Central memory CD4-positive, alpha-beta T cell (primary cell): ENCODE data around the gene ZNF442.
"Not testable (repeated sequence)": the region's sequence is repeated elsewhere in the genome, so short reads cannot be mapped to it uniquely, and the experiment has no call there.

Experiments
- DNase-seq: peaks from one replicate; pipeline ENCODE4 v3.0.0; 2022
- total RNA-seq, 3 experiments: gene quantifications; one replicate each; lab custom pipeline; 2026; lab: John Stamatoyannopoulos, UW

ZNF442 gene
- total RNA-seq: 1.5 to 4.7 (median 3.7) reads per million in 3 experiments

- DNase-seq: peak; percentile 76
Measured at GRCh38 chr19:12365236-12366162, at the start of gene ZNF442. Gene ZNF442 (minus strand): TSS chr19:12365683. CDS start chr19:12363631, 2,052 bp downstream.

DNA sequence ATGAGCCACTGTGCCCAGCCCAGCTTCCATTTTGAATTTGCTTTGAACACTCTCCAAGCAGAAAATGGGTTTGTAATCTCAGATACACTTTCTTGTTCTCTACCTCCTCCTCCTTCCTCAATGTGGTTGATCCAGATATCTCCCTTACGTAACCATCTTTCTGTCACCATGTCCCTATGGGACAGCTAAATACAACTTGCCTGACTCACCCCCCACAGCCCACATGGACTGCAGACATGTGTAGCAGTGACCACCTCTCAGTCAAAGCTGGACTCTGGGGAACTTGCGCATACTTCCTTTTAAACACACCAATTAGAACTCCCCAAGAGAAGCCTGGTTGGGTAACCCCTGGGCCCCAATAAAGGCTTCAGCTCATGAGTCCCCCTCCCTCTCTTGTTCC is 46.4 kb upstream of the ZNF442 start:
- no peak for DNase-seq

GRCh38 chr19:12400633-12401502 is 35.4 kb upstream of the ZNF442 start, which contains the start of gene ZNF799:
Gene ZNF799 (minus strand): TSS chr19:12401271. CDS start chr19:12401070, 201 bp downstream.
- peak; percentile 75 for DNase-seq

DNA sequence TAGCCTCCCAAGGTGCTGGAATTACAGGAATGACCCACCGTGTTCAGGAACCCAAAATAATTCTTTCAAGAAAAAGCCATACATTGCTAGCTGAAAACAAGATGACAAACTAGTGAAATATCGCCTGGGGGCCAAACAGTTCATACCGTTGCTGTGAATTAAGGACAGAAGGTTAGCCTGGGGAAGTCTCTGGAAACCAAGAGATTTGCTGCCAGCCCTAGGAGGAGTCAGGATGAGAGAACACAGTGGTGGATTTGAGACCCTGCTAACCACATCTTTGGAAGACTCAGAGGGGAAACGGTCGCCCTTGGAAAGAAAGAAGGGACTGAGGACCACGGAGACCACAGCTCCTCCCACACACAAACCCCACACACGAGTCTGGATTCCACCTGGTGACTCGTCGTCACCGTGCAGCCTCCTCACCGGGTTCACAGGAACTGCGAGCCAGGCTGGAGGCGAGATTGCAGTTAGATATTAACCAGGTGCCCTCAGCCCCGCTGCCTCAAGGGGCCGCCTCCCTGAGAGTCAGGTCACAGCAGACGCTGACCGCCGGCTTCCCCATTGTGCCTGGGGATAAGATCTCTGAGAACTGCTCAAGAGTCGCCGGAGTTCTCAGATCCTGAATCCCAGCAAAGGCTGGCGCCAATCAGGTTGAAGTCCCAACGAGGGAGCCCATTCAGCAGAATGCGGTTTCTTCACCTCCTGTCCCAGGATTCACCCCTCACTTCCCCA is 34.6 kb upstream of the ZNF442 start:
- DNase-seq: peak; percentile 9

DNA sequence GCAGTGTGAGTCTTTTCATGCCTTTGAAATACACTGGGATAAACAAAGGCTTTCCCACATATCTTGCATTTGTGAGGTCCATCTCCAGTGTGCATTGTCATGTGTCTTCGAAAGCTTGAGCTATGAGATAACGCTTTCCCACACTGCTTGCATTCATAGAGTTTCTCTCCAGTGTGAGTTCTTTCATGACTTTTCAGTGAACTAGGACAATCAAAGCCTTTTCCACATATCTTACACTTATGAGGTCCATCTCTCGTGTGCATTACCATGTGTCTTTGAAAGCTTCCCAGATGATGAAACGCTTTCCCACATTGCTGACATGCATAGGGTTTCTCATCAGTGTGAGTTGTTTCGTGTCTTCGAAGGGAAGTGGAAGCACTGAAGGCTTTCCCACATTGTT is 25.7 kb upstream of the ZNF442 start:
- DNase-seq: not testable (repeated sequence)

GRCh38 chr19:12386365-12386764 is 20.9 kb upstream of the ZNF442 start:
- not testable (repeated sequence) for DNase-seq

DNA sequence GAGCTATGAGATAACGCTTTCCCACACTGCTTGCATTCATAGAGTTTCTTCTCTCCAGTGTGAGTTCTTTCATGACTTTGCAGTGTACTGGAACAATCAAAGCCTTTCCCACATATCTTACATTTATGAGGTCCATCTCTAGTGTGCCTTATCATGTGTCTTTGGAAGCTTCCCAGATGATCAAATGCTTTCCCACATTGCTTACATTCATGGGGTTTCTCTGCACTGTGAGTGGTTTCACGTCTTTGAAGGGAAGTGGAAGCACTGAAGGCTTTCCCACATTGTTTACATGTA is 14.9 kb upstream of the ZNF442 start:
- no peak for DNase-seq

- DNase-seq: no peak
Measured at GRCh38 chr19:12379732-12380443, 14.4 kb upstream of the ZNF442 start.

GRCh38 chr19:12374026-12374425 is 8.5 kb upstream of the ZNF442 start:
- no peak for DNase-seq

GRCh38 chr19:12364391-12365235 is 870 bp downstream of the ZNF442 start:
- no peak for DNase-seq

GRCh38 chr19:12362236-12362635 is 3.2 kb downstream of the ZNF442 start:
- not testable (repeated sequence) for DNase-seq

DNA sequence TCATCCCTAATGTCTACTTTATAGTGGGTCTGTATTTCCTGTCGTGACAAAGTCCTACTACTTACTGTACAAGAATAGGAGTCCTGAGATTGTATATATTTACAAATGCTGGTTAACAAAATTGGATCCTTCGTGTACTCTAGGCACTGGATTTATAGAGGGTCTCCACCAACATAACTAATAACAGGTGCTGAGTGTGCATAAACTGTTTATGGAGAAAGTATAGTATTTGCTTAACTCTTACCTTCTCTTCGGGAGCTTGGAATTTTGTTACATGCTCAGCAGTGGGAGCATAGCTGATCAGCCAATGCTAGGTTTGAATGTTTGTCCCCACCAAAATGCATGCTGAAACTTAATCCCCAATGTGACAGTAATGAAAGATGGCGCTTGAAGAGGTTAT is 12.1 kb downstream of the ZNF442 start:
- DNase-seq: no peak

DNA sequence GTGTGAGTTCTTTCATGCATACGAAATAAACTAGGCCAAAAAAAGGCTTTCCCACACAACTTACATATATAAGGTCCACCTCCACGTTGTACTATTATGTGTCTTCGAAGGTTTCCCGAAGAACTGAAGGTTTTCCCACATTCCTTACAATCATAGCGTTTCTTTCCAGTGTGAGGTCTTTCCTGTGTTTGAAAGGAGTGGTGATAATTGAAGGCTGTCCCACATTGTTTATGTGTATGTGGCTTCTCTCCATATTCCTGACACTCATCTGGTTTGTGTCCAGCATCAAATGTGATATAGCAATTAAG is 14.6 kb downstream of the ZNF442 start:
- DNase-seq: no peak

GRCh38 chr19:12350185-12350889 is 15.1 kb downstream of the ZNF442 start:
- DNase-seq: no peak

DNA sequence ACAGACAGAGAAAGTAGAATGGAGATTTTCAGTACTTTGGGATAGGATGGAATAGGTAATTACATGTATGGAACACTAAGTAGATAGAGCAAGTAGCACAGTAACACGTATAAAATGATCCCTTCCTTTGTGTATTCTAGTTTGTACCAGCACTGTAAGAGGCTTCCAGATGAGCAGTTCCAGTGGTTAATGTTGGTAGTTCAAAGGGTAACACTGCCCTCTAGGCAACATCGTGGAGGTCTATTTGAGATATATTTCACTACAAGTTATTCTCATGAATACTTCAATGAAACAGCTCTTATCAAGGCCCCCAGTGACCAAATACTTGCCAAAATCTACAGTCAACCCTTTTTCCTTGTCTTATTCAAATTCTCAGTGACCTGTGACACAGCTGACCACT is 18.6 kb downstream of the ZNF442 start:
- peak; percentile 21 for DNase-seq

GRCh38 chr19:12345197-12345596 is 20.3 kb downstream of the ZNF442 start:
- no peak for DNase-seq

DNA sequence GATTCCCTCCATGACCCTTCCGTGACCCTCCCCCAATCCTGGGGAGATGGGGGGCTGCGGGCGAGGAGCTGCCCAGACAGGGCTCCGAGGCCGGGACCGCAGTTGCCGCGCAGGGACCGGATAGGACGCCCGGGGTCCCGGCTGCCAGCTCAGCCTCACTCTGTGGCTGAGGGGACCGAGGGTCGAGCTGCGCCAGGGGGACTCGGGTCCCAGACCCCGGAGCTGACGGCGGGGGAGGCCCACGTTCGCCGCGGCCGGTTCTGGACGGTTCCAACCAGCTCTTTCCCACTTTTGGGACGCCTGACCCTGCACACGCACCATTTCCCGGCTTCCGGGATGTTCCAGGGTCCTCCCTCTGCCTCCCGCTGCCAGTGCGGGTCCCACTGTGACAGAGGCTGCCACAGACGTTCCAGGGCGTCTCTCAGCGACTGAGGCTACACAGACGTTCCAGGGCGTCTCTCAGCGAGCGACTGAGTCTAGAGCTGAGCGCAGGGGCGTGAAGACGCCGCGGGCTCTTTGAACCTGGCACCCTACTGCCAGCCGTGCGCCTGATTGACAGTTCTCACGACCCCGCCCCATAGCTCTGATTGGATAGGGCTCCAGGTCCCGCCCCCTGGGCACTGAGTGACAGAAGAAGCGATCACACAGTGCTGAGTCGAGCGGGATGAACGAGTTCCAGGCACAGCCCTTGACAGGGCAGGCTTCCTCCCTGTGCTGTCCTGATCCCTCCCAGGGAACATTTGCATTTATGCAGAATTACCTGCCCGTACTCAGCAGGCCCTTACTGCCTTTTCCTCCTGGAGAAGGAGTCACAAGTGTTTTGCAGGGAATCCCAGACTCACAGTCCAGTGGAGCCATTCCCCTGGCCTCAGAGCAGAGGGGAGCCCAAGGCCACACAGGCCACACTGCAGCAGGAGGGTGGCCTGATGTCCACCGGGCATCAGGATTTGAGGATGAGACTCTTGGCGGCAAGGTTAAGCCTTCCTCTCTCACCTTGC is 32.0 kb downstream of the ZNF442 start, which contains the start of gene ZNF563:
Gene ZNF563, minus strand, starts transcription at position 472 of the 998 bp plus-strand sequence. Its CDS starts 151 bp downstream, at position 321.
- DNase-seq: peak; percentile 96

DNA sequence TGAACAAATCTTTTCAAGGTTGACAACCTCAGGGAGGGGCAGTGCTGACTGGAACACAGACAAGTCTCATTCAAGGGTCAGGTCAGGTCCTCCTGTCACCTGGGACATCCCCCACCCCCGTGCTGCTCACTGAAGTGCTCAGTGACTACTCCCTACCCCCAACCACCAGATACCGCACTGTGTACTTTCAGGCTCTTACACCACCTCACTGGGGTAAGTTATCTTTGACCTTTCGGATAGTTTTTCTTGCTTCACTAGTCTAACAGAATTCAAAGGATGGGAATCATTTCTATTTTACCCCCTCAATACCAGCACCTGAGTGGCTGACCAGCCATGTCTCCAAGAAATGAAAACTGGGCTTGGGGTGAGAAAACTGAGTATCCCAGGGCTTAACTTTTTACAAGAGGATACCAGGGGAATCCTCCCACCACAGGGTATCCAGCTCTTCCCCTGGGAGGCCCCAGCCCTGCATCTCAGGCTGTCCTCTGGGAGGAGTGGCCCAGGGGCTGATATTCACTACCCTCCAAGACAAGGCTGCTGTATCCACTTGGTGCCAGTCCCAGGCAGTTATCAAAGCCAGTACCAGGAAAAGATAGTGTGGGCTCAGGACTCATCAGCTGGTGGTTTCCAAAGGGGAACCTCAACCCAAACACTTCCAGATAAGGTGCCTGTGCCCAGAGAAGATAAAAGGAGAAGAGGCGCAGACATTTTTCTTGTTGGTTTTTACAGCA is 34.1 kb downstream of the ZNF442 start:
- peak; percentile 20 for DNase-seq
